ENCODE measurements around the gene METTL23.
"Not testable (repeated sequence)": the region's sequence is repeated elsewhere in the genome, so short reads cannot be mapped to it uniquely, and the experiment has no call there.

METTL23 gene

GRCh38 chr17:76695059-76695831 lies 31.4 kb upstream of the METTL23 start:
- no peak for DNase-seq

DNA sequence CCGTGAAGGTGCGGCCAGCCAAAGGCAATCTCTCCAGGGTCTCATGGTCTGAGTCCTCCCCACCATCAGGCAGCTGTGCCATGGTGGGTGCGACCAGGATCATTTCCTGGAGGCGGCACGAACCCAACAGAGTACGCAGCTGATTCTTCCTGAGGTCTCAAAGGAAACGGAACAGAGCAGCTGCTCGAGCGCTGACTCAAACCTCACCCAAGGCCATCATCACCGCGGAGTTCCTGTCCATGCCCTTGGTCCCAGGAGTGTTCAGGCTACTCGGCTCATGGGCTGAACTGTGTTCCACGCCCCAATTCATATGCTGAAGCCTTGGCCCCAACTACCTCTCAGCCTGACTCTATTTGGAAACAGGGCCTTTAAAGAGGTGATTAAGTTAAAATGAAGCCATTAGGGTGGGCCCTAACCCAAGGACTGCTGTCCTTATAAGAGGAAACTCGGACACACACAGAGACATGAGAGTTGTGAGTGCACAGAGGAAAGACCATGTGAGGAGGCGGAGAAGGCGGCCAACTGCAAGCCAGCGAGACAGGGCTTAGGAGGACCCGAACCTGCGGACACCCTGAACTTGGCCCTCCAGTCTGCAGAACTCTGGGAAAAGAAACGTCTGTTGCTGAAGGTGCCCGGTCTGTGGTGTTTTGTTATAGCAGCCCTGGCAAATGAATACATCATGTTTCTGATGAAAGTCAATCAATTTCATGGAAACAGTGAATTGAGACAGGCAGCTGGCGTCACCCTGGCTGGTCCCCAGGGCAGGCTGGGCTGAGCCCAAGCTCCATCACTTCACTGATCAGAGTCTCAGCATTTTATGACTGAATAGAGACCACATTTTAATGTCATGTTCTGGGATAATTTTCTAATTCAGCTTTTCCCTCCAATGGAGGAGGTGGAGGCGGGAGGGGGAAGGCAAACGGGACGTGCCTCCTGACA lies 29.6 kb upstream of the METTL23 start:
- DNase-seq = no peak

- no peak for DNase-seq
Measured at GRCh38 chr17:76697702-76698465, 28.8 kb upstream of the METTL23 start.

DNA sequence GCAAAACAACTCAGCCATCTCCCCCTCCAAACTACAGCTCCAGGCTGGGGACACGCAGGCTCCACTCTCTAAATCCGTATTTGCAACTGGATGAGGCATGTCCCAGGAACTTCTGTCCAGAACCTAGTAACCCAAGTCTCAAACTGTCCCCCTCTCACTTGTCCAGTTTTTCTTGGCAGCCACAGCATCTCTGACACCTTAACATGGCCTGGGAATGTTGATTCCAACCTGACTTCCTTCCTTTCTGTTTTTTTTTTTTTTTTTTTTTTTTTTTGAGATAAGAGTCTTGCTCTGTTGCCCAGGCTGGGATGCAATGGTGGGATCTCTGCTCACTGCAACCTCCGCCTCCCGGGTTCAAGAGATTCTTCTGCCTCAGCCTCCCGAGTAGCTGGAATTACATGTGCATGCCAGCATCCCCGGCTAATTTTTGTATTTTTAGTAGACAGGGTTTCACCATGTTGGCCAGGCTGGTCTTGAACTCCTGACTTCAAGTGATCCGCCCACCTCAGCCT lies 28.1 kb upstream of the METTL23 start:
- DNase-seq = not testable (repeated sequence)

DNA sequence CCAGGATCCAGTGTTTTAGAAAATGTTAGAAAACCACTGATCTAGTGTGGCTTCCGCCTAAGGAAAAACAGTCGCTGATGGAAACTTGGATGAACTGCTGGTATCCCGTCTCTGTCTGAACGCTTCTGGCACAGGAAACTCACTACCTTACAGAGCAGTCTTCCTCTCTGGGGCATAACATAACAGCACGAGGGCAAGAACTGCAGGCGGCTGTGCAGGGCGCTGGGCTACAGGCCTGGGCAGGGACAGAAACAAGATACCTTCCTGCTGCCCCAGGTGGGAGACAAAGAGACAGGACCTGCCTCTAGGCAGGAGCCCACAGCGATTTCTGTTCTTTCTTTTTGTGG lies 26.4 kb upstream of the METTL23 start:
- DNase-seq = peak in 1 of 2 experiments; percentile 36

DNA sequence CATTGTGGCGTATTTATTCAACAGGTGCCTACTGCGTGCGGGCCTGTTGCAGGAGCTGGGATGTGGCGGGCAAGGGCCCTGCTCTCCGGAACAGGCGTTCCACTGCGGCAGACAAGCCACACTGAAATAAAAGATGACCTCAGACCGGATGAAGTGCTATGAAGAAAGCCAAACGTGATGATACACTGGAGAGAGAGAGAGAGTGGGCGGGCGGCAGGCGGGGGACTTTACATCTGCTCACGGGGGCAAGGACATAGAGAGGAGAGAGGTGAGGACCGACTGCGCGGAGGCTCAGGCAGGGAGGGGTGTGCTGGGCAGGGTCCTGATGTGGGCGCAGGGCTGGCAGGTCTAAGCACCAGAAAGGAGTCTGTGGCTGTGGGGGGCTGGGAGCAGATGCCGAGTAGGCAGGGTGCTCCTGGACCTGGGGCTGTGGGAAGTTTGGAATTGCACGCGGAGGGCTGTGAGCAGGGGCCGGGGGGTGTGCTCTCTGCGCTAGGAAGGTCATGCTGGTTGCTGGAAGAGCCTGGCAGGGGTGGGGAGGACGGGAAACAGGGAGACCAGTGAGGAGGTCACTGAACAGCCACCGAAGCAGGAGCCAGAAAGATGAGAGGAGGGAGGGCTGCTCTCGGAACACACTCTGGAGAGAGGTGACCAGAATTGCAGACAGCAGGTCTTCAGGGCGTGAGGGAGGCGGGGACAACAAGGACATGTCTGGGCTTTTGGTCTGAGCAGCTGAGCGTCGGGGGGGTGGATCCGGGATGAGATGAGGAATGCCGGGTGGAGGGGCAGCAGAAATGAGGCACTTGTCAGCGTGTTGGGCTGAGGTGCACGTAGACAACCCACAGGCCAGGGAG lies 25.8 kb upstream of the METTL23 start:
- DNase-seq = peak; percentile 66 to 68

- no peak for DNase-seq
Measured at GRCh38 chr17:76701471-76701967, 25.1 kb upstream of the METTL23 start.

DNA sequence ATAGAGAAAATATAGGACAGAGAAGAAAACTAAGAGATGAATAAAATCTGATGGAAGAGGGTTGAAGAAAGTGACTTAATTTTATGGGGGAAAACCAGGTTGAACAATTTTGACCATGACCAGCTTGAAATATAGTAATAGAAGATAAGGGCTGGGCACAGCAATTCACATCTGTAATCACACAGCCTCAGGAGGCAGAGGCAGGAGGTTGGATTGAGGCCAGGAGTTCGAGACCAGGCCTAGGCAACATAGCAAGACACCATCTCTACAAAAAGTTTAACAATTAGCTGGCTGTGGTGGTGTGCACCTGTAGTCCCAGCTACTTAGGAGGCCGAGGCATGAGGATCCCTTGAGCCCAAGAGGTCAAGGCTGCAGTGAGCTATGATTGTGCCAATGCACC lies 24.6 kb upstream of the METTL23 start:
- no peak for DNase-seq

- peak; percentile 65 to 80 for DNase-seq
Measured at GRCh38 chr17:76702941-76703637, 23.6 kb upstream of the METTL23 start.

- peak; percentile 67 to 72 for DNase-seq
Measured at GRCh38 chr17:76704805-76705204, 21.8 kb upstream of the METTL23 start.

GRCh38 chr17:76706817-76707216 lies 19.8 kb upstream of the METTL23 start:
- no peak for DNase-seq

DNA sequence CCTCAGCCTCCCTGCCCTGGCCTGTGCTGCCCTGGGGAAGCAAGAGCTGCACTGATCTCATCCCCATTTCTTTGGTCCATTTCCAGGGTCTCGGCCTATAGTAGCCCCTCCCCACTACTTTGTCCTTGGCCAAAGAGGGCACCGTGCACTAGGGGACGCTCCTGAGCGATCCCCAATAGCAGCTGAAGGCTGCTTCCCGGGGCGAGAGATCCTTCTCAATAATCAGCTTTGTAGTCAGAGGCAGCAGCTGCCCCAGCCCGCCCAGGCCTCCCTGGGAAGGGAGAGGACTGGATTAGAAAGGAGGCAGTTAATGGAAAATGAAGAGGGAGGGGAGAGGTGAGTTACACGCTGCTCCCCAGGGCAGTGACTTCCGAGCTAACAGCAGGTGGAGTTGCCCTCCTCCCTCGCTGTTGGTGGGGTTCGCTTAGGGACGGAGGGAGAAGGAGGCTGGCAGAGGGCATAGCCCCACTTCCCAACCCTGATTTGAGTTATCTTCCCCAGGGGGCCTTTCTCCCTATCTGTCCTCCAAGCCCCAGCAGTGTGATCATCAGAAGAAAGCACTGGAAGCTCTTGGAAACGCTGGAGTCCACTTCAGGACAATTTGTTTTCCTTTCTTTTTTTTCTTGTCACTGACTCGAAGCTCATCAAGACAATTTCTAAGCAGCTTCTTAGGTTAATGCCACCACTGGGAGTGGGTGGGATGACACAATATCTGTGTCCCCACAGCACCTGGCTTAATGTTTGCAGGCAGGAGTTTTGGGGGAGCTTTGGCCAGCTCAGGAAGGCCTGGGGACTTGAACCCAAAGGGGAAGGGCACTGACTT lies 18.4 kb upstream of the METTL23 start:
- DNase-seq = no peak

- no peak for DNase-seq
Measured at GRCh38 chr17:76709077-76709950, 17.3 kb upstream of the METTL23 start.

- not testable (repeated sequence) for DNase-seq
Measured at GRCh38 chr17:76709951-76710862, 16.4 kb upstream of the METTL23 start.

DNA sequence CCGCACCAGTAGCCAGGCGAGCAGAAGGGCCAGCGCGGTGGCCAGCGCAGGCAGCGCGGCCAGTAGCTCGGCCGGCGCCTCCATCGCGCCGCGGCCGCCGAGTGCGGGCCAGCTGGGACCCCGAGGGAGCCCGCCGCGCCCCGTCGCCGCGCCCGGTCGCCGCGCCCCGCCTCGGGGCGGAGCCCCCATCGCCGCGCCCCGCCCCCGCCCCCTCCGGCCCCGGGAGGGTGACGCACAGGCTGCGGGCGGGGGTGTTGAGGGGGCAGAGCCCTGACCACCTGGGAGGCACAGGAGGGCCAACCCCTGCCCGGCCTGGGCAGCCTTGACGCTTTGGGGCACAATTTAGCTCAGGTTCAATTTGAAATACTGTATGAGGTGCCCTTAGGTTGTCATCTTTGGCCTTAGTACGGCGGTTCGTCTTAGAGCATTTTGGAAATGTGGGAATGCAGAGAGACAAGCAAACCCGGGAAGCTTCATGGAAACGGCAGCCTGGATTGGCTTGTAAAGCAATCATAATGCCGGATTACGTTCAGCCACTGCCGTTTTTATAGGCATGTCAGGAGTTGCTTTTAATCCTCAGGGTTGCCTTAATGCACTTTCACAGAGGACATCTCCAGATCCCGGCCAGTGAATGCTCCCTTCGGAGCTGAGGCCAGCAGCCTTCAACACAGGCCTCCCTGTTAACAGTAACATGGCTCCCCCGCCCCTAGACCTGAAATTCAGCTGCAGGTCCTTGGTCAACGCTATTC lies 15.6 kb upstream of the METTL23 start, which contains the start of gene MXRA7:
TSS of gene MXRA7 (minus strand) at position 103 of the 749 bp plus-strand sequence. CDS start at position 84, 19 bp downstream.
- DNase-seq = no peak

DNA sequence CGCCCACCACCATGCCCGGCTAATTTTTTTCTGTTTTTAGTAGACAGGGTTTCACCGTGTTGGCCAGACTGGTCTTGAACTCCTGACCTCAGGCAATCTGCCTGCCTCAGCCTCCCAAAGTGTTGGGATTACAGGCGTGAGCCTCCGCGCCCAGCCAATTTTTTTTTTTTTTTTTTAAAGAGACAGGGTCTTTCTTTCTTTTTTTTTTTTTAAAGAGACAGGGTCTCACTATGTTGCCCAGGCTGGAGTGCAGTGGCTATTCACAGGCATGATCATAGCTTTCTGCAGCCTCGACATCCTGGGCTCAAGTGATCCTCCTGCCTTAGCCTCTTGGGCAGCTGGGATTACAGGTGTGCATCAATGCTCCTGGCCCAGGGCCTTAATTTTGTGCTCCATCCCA lies 14.3 kb upstream of the METTL23 start:
- not testable (repeated sequence) for DNase-seq

DNA sequence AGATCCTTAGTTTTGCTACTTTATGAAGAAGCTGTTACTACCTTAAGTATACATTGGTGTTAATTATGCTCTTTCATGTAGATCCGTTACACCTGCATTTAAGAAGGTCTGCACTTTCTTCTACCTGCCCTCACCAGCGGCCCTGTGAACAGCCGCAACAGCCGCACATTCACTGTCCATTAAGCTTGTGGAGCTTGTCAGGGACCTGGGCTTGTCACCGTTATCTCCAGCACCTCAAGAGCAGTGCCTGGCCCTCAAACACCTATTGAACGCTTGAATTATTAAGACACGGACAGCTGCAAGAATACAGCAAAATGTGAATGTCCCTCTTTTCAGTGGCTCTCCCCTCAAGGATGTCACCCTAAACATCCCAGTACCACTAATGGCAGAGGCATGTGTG lies 12.9 kb upstream of the METTL23 start:
- DNase-seq = no peak
